Jurkat, Clone E6-1 (cell line): ENCODE measurements around the gene FNDC4.
A peak's percentile ranks its signal among the peaks of the same experiment; 100 is the strongest.

Experiments
- DNase-seq: peaks from one replicate; pipeline ENCODE4 v3.0.0-alpha.2; 2011; ENCODE audit warnings: low read depth, low spot score
- H3K4me3 ChIP-seq: 2 replicates; pipeline ENCODE4 v1.5.1; 2011; ENCODE audit warnings: mild to moderate bottlenecking, low read length, control low read depth, moderate library complexity

FNDC4 gene

DNA sequence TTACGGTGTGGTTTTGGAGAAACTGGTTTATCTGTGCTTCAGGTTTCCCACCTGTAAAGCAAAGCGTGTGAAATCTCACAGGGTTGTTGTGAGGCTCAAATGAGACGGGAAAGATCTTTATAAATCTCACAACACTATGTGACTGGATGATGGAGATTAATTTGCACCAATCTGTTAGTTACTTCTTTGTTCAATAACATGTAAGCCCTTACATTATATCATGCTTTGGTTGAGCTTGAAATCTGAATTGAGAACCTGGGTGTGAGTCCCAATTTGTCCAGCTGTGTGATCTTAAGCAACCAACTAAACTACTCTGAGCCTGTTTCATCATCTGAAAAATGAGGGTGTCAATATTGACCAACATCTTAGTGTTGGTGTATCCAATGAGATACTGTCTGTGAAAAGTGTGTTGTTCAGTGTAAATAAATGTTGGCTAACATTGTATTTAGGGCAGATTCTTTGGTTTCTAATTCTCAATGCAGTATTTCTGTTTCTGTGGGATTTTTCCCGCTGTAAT, 898 bp upstream of the FNDC4 start:
- no peak for DNase-seq
- H3K4me3 ChIP-seq = no peak overlapping the region

DNA sequence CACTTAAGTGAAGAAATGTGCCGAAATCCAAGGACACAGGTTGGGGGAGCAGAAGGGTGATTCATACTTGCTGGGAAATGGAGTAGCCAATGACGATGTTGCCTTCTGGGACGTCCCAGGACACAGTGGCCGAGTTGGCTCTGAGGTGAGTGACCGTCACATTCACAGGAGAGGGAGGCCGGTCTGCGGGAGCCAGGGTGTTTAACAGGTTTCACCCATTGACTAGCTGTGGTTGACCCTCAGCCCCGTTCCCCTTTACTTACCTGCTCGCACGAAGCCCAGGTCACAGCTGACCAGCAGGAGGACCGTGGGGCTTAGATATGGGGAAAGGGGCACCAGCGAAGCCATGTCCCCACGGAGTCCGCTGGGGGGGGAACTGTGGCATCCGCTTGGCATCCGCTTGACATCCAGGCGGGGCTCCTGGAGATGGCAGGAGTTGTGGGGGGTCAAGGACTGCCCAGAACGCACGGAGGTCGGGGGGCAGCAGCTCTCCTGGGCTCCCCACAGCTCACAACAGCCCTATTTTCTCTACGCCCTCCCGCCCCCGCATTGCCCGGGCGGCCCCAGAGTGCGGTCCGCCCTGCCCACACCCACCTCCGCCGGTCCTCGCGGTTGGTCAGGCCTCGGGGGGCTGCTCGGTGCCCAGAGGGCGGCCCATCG, 586 bp downstream of the FNDC4 start:
- H3K4me3 ChIP-seq = no peak overlapping the region

DNA sequence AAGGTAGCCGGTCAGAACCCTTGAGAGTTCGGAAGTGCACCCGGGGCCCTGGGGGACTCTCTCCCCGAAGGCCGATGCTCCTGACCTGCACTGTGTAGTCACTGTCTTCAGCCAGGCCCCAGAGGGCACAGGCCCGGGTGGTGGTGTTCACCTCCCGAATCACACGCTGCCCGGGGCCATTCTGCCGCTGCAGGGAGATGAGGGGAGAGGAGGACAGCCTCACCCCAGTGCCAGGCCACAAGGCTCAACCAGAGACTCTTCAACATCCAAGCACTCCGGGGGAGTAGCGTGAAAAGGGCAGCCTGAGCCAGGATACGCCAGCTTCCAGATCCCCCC, 1.1 kb downstream of the FNDC4 start:
- no peak for DNase-seq
- no peak overlapping the region for H3K4me3 ChIP-seq

More for the DNA sequence above, 586 bp downstream of the FNDC4 start:
- no peak for DNase-seq

DNA sequence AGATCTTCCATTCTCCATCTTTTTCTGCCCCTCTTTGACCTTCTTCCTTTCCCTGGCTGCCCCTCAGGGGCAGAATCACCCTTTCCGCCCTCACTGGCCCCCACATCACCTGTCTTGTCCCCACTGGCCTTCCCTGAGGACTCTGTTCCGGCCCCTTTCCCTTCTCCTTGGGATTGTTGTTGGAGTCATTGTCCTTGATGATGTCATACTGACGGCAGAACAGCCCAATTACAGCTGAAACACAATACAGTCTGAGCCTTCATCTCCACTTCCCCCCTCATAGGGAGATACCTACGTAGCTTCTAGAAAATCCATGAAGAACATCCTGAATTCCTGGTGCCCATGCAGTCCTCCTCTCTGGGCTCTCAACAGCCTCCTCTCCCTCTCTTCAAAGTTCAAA, 2.4 kb downstream of the FNDC4 start:
- H3K4me3 ChIP-seq = no peak overlapping the region
- no peak for DNase-seq

DNA sequence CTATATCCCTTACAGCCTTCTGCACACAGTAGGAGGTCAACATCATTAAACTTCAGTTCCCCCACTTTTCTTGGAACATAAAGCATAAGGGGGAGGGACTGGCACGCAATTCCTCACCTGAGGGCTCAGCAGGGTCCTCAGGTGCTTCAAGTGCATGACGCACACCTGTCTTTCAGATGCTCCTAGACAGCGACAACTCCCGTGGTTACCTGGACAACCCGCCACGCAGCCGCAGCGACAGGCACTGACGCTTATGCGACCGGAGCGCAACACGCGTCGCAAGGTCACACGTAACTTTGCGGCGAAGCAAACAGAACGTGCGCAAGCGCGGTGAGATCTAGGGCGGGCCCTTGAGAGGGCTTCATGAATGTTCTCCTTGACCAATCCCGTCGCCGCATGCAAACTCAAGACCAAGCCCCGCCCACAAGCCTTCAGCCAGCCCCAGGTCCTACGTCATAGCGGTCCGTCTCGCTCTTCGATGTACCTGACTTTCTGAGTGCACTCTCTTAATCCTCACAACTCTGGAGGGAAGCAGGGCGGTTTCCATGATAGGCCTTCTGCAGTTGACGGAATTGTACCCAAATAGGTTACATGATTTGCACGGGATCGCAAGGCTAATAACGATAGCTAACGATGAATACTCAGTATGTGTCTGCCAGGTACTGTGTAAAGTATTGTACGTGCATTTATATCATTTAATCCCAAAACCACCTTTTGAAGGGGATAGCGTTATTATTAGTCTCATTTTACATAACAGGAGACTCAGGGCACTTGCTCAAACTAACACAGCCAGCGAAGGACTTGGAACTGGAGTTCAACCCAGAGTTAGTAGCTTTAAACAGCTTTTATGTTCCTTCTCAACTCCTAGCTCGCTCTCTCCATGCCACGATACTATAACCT, 5.3 kb downstream of the FNDC4 start, which contains the start of gene IFT172:
IFT172 (minus strand) TSS at position 246 of the 900 bp plus-strand sequence; CDS start at position 156, 90 bp downstream.
- peak within 1 kb of the TSS; percentile 56 for H3K4me3 ChIP-seq
- DNase-seq = peak; percentile 97

DNA sequence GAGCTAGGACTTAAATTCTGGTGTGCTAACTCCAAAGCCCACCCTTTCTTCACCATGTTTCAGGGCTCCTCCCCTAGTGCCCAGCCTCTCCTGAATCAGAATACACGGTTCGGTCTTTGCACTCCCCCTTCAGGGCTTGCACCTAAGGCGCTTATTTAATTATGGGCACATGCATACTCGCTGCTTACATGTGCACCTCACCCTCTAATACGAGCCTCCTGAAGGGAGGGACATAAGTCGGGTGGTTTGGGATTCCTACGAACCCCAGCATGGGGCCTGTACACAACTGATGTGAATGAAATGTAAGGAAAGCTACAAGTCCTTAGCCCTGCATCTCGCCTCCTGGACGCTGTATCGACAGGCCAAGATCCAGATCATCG, 5.9 kb downstream of the FNDC4 start:
- peak; percentile 11 for DNase-seq
- H3K4me3 ChIP-seq = peak overlapping the region; percentile 56

DNA sequence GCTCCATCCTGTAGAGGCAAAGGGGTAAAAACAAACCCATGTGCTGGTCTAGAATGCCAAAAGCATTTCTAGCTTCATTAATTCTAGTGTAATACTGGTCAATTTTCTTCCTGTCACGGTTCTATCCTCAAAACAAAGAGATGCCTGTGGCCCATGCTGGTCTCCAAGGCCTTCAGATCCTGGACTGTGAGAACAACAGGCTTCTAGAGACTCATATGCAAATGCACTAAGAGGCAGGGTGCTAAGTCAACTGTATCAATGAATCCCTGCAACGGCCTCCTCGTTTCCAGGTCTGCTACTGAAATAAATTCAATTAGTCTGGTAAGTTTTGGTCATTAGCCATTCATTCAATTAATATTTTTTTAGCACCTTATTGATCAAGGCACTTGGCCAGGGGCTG, 9.5 kb downstream of the FNDC4 start:
- no peak for DNase-seq
- H3K4me3 ChIP-seq = no peak overlapping the region

DNA sequence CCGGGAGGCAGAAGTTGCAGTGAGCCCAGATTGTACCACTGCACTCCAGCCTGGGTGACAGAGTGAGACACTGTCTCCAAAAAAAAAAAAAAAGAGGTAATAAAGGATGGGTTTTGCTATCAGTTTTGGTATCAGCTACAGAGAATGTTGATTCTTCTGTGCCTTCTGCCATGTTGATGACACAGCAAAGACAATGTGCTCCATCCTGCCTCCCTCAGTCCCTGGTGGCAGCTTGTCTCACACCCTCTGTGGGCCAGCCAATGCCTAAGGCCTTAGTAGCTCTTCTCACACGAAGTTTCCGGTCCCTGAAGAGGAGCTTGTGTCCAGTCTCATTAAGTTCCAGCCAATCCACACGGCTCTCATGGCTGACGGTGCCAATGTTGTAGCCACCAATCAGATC, 23.0 kb downstream of the FNDC4 start:
- H3K4me3 ChIP-seq = no peak overlapping the region
- DNase-seq = no peak

DNA sequence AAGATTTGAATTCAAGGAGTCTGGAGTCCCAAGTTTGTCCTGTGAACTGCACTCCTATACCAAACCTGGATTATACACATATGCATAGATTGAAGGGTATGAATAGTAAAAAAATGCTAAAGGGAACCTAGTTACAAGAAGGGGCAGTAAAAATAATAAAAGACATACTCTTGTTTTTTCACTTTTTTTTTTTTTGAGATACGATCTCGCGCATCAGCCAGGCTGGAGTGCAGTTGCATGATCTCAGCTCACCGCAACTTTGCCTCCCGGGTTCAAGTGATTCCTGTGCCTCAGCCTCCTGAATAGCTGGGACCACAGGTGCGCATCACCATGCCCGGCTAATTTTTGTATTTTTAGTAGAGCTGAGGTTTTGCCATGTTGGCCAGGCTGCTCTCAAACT, 30.6 kb downstream of the FNDC4 start:
- DNase-seq = no peak
- H3K4me3 ChIP-seq = no peak overlapping the region

DNA sequence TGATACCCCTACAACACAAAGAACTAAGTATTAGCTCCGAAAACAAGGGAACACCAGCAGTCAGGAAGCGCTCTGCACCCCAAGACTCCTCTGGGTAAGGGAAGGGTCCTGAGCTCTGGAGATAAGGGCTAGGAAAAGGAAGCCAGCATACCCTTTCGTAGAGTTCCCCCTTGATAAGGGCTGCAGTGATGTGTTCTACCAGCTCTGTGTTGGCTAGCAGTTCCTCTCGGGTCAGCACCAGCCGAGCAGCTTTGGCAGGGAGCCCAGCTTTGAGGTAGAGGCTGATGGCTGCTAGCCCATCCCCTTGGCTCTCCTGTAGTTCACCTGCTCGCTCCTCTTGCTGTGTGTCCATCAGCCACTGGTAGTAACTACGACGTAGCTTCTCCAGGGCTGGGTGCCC, 33.9 kb downstream of the FNDC4 start:
- H3K4me3 ChIP-seq = no peak overlapping the region
- no peak for DNase-seq

DNA sequence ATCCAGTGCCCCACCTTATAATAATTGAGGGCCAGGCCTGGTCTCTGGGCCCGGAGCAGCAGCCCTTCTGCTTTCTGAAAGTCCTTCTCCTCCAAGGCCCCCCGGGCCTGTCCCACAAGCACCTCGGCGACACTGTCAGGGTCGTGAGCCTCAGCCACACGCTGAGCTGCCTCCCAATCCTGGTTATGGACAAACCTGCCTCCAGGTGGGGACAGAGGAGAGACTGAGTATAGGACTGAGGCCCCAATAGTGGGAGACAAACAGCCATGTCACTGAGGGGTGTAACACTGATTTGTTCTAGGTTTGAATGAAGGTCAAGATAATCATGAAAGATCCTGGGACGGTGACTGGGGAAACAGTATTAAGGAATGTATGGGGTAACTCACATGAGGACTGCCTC, 41.0 kb downstream of the FNDC4 start:
- no peak overlapping the region for H3K4me3 ChIP-seq
- DNase-seq = no peak

DNA sequence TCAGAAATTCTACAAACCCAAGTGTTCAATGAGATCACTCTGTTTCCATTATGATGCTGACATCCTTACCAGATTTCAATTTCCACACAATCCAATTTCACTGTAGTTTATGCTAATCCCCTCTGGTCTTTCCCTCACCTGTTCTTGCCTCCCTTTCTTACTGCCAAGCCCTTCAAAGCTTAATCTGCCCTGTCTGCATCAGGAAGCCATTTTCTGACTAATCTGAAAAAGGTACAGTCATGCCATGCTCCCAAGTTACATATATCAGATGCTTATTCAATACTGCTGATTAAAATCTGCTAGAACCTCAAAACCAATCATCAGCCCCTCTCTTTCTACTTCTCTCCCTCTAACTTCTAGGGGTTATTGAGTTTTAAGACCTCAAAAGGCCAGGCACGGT, 43.9 kb downstream of the FNDC4 start:
- DNase-seq = no peak
- no peak overlapping the region for H3K4me3 ChIP-seq

DNA sequence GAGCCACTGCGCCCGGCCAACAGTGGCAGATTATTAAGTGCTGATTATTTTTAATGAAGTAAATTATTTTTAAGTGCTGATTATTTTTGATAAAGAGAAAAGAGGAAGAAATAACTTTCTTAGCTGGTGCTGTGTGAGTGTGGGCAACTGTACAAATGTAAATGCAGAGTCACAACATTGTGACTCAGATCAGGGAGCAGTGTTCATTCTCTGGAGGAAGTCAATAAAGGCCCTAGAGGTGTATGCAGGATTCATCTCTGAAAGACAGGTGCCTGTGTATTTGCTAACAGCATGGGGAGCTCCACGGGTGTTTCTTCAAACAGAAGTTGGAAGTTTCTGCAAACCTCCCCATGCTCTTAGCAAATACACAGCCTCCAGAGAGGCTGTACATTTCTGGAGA, 46.6 kb downstream of the FNDC4 start:
- no peak for DNase-seq
- no peak overlapping the region for H3K4me3 ChIP-seq

DNA sequence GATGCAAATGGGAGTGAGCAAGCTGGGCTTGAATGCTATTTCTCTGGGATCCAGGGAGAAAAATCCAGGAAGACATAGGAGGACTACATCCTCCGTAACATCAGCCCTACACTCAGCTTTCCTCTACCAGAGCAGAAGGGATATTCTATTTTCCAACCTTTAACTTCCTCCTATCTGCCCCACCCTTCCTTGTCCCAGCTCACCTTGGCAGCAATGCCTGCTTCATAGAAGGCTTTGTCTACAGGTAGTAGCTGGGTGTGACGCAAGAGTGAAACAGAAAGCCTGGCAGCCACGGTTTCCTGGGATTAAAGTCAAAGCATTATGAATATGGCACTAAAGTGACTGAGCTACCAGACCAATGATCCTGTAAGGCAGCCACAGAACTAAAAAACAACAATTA, 48.9 kb downstream of the FNDC4 start:
- no peak overlapping the region for H3K4me3 ChIP-seq
- no peak for DNase-seq

DNA sequence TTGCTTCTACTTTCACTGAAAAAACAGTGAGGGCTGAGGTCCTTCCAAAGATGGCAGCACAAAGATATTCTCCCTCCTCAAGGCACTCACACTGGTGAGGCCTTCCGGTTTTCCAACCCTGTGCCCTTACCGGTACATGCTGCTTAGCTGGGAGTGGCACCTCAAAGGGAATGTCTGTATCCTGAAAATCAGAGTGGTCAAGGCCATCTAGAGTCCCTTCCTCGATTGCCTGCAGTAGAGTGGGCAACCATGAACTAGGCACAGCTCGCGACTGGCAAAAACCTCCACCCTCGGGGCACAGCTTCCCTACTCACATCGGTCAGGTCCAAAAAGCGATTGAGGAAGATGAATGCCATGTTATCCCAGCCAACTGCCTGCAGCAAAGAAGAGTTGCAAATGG, 49.4 kb downstream of the FNDC4 start:
- no peak overlapping the region for H3K4me3 ChIP-seq
- no peak for DNase-seq

DNA sequence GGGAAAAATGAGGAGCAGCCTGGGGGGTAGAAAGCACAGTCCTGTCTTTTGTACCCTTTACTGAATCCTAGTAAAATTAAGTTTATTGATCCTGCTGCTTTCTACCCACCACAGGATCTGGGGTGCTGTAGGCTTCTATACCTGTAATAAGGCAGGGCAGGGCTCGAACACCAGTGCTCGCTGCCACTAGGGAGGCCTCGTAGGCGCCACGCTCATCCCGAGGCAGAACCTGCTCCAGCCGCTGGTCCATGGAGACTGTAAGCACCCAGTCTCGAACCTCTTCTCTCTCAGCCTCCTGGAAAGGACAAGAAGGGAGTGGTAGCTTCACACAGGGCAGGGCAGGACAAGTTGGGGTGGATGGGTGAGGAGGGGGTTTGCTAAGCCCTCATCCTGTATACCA, 49.8 kb downstream of the FNDC4 start:
- DNase-seq = no peak
- H3K4me3 ChIP-seq = no peak overlapping the region

DNA sequence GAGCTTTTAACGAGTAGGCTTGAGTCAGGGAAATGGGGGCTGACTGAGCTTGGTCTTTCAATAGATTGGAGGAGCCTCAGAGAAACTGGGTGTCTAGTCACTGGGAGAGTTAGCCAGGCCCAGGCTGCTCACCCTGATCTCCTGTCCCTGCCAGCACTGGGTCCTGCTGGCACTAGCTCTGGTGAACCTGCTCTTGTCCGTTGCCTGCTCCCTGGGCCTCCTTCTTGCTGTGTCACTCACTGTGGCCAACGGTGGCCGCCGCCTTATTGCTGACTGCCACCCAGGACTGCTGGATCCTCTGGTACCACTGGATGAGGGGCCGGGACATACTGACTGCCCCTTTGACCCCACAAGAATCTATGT, 52.1 kb downstream of the FNDC4 start:
- no peak overlapping the region for H3K4me3 ChIP-seq
- no peak for DNase-seq

DNA sequence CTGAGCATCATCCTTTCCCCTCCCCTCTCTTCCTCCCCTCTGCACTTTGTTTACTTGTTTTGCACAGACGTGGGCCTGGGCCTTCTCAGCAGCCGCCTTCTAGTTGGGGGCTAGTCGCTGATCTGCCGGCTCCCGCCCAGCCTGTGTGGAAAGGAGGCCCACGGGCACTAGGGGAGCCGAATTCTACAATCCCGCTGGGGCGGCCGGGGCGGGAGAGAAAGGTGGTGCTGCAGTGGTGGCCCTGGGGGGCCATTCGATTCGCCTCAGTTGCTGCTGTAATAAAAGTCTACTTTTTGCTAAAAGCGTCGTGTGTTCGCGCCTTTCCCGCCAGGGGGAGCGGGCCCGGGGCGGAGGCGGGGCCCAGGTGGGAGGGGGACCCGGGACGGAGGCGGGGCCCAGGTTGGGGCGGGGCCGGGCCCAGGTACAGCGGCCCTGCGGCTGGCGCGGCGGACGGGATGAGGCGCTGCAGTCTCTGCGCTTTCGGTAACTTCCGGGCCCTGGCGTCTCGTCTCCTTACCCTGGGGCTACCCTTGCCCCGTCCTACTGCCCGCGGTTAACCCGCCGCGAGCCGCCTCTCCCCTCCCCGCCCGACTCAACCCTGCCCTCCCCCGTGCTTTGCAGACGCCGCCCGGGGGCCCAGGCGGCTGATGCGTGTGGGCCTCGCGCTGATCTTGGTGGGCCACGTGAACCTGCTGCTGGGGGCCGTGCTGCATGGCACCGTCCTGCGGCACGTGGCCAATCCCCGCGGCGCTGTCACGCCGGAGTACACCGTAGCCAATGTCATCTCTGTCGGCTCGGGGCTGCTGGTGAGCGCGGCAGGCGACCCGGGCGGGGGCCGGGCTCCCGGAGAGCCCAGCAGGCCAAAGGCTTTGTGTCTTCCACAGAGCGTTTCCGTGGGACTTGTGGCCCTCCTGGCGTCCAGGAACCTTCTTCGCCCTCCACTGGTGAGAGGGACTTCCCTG, 52.8 kb downstream of the FNDC4 start, which contains the start of gene KRTCAP3:
KRTCAP3 (plus strand) TSS at position 424 of the 962 bp plus-strand sequence; CDS start at position 456, 32 bp downstream.
- no peak within 1 kb of the TSS for H3K4me3 ChIP-seq
- DNase-seq = no peak
